HL-60 (cell line): ENCODE results near the gene SH3RF3.
A peak's percentile ranks its signal among the peaks of the same experiment; 100 is the strongest.

ENCODE experiments used
- DNase-seq, 2 experiments: peaks; one replicate each; pipeline ENCODE4 v3.0.0-alpha.2; 2010 to 2020; ENCODE audit warnings: low read depth in 1 of 2, low spot score in 1 of 2
- H3K27ac ChIP-seq: fragments of 250-450 bp; sonication (Bioruptor Pico); replicated peaks from 2 replicates; pipeline ENCODE4 v1.5.1; 2020; ENCODE audit warnings: mild to moderate bottlenecking, moderate library complexity
- H3K27me3 ChIP-seq: fragments of 250-450 bp; sonication (Bioruptor Pico); 2 replicates; pipeline ENCODE4 v1.5.1; 2021; ENCODE audit warnings: mild to moderate bottlenecking, moderate library complexity; ENCODE audit not compliant: insufficient read depth, poor library complexity, severe bottlenecking
- H3K4me3 ChIP-seq: replicated peaks from 2 replicates; pipeline ENCODE4 v1.5.1; 2011; ENCODE audit warnings: mild to moderate bottlenecking, control low read depth, low read length; ENCODE audit not compliant: insufficient read depth
- GABPA ChIP-seq: IDR thresholded peaks from 2 replicates; pipeline ENCODE4 v1.6.1; 2012; ENCODE audit warnings: low read depth
- POLR2AphosphoS5 ChIP-seq: IDR thresholded peaks from 2 replicates; pipeline ENCODE4 v1.6.1; 2012; ENCODE audit warnings: low read depth
- SPI1 ChIP-seq: IDR thresholded peaks from 2 replicates; pipeline ENCODE4 v1.6.1; 2012; ENCODE audit warnings: low read depth, mild to moderate bottlenecking, borderline replicate concordance
- TF ChIP-seq, protein P1 (sequence below): IDR thresholded peaks from 2 replicates; pipeline ENCODE4 v1.6.1; 2012; ENCODE audit warnings: low read depth; ENCODE audit not compliant: insufficient replicate concordance
- TF ChIP-seq, protein P2 (sequence below): IDR thresholded peaks from one replicate; pipeline ENCODE4 v1.5.1; 2011; ENCODE audit warnings: low read length, control low read depth, inconsistent platforms; ENCODE audit not compliant: insufficient read depth

Gene SH3RF3

DNA sequence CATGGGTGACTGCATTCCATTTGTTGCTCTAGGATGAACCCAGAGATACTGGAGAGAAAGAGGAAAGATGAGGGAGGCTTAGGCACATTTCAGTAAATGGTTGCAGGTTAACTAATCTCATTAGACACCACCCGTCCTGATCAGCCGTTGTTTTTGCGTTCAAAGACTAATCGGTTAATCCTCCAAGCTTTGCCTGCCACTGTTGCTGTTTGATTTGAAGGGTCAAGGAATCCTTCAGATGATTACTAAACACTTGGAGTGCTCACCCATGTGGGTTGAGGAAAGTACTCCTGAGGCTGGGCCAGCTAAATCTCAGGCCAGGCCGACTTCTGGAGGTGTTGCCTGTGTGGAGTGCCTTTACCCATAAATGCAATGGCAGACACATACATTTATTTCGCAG is 8.6 kb downstream of the SH3RF3 start:
- TF ChIP-seq, protein P1, sequence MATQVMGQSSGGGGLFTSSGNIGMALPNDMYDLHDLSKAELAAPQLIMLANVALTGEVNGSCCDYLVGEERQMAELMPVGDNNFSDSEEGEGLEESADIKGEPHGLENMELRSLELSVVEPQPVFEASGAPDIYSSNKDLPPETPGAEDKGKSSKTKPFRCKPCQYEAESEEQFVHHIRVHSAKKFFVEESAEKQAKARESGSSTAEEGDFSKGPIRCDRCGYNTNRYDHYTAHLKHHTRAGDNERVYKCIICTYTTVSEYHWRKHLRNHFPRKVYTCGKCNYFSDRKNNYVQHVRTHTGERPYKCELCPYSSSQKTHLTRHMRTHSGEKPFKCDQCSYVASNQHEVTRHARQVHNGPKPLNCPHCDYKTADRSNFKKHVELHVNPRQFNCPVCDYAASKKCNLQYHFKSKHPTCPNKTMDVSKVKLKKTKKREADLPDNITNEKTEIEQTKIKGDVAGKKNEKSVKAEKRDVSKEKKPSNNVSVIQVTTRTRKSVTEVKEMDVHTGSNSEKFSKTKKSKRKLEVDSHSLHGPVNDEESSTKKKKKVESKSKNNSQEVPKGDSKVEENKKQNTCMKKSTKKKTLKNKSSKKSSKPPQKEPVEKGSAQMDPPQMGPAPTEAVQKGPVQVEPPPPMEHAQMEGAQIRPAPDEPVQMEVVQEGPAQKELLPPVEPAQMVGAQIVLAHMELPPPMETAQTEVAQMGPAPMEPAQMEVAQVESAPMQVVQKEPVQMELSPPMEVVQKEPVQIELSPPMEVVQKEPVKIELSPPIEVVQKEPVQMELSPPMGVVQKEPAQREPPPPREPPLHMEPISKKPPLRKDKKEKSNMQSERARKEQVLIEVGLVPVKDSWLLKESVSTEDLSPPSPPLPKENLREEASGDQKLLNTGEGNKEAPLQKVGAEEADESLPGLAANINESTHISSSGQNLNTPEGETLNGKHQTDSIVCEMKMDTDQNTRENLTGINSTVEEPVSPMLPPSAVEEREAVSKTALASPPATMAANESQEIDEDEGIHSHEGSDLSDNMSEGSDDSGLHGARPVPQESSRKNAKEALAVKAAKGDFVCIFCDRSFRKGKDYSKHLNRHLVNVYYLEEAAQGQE = no peak
- TF ChIP-seq, protein P2, sequence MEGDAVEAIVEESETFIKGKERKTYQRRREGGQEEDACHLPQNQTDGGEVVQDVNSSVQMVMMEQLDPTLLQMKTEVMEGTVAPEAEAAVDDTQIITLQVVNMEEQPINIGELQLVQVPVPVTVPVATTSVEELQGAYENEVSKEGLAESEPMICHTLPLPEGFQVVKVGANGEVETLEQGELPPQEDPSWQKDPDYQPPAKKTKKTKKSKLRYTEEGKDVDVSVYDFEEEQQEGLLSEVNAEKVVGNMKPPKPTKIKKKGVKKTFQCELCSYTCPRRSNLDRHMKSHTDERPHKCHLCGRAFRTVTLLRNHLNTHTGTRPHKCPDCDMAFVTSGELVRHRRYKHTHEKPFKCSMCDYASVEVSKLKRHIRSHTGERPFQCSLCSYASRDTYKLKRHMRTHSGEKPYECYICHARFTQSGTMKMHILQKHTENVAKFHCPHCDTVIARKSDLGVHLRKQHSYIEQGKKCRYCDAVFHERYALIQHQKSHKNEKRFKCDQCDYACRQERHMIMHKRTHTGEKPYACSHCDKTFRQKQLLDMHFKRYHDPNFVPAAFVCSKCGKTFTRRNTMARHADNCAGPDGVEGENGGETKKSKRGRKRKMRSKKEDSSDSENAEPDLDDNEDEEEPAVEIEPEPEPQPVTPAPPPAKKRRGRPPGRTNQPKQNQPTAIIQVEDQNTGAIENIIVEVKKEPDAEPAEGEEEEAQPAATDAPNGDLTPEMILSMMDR = no peak
- TF ChIP-seq POLR2AphosphoS5 = no peak
- no peak for TF ChIP-seq GABPA
- TF ChIP-seq SPI1 = no peak
- Histone ChIP-seq H3K27me3 (no peaks in the 10 kb centered on the region), H3K27ac (no peak overlapping the region), H3K4me3 (no peak overlapping the region)
- no peak for DNase-seq

DNA sequence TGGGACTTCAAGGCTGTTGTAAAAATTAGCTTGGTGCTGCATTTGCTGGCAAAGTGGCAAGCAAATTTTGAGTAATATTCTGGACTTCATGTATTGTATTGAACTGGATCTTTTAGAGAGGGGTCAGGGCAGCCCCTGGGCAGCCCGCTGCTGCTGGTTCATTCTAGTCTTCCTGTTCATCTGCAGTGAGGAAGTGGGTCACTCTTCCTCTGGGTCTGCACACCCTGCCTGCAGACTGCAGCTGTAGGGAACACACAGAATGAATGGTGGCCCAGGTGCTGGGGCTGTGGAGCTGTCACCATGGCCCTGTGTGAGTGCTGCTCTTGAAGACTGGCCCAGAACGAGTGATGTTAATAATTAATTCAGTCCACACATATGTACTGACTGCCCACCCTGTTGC is 9.4 kb downstream of the SH3RF3 start:
- H3K4me3 ChIP-seq = no peak overlapping the region
- H3K27me3 ChIP-seq = no peaks in the 10 kb centered on the region
- no peak overlapping the region for H3K27ac ChIP-seq
- TF ChIP-seq POLR2AphosphoS5 (no peak), SPI1 (peak; percentile 31; the same call in 1 of the 2 replicates)
- TF ChIP-seq, protein P2 = no peak
- DNase-seq = no peak

DNA sequence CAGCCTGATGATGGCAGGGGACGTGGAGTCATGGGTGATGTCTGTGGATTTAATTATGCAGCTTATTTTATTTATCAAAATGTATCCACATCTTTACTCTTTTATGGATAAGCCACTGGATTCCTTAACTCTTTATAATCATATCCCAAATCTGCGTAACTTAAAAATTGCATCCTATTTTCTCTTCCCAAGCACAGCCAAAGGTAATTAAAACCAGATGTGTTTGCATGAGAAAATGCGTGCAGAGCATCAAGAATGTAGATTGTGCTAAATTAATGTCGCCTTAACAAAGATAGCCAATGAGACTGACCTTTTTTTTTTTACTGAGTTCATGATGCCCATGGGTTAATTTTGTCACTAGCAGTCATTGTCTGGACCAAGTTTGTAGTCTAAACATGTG is 10.0 kb downstream of the SH3RF3 start:
- no peak overlapping the region for H3K27ac ChIP-seq
- H3K27me3 ChIP-seq = no peaks in the 10 kb centered on the region
- DNase-seq = no peak
- TF ChIP-seq, protein P1 = no peak
- TF ChIP-seq, protein P2 = no peak
- H3K4me3 ChIP-seq = no peak overlapping the region

DNA sequence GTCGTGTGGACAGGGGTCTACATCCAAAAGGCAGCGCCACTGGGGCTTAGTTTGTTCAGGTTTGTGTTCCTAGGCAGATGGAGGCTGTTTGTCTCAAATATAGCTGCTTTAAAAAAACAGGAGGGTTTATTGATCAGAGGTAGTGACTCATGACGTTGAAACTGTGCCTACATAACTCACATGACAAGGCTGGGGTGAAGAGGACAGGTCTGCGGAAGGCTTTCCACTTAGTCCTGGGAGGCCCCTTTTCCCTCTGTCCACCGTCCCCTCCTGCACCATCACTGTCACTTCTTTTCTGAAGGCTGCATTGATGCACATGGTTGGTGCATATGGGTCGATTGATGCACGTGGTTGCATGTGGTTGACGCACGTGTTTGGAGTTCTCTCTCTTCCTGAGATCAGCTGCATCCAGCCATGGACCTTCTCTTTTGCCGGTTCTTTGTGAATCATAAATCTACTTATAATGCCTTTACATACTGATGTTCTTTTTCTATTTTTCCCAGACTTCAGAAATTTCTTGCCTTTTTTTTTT is 10.9 kb downstream of the SH3RF3 start:
- H3K27me3 ChIP-seq = no peaks in the 10 kb centered on the region

More for the DNA sequence above, 10.9 kb downstream of the SH3RF3 start:
- DNase-seq = no peak
- Histone ChIP-seq H3K4me3 (no peak overlapping the region), H3K27ac (no peak overlapping the region)
- no peak for TF ChIP-seq POLR2AphosphoS5
- TF ChIP-seq, protein P1 = no peak
- no peak for TF ChIP-seq SPI1
- no peak for TF ChIP-seq GABPA
- TF ChIP-seq, protein P2 = no peak
